Activated B cell treated with CpG ODN at 0.5 μM for 24 hours (primary cell): ENCODE data around the gene NLGN2. TPM values are rescaled to one million over a fixed set of nuclear protein-coding genes. Genes with fewer than 3 reads are reported as not detected.

ENCODE experiments used
- ATAC-seq: fragments of 200-7000 bp; cut with Tn5 transposase; one replicate; pipeline ENCODE4 v1.10.0; 2021; ENCODE audit warnings: low read depth, mild to moderate bottlenecking, moderate library complexity
- CTCF ChIA-PET: fragments of 350-600 bp; sonication (Branson Sonifier 250); formaldehyde crosslinking; loops from one replicate; lab custom pipeline; 2021; ENCODE audit warnings: antibody characterized with exemption; lab: Charles Lee
- POLR2A ChIA-PET: fragments of 350-600 bp; sonication (Branson Sonifier 250); formaldehyde crosslinking; loops from one replicate; lab custom pipeline; 2021; ENCODE audit warnings: antibody characterized with exemption; lab: Charles Lee
- DNase-seq: peaks from one replicate; pipeline ENCODE4 v3.0.0; 2022
- H3K27ac Mint-ChIP-seq: one replicate; pipeline ENCODE4 v1.8.0; 2020; ENCODE audit warnings: mixed read lengths
- H3K27me3 Mint-ChIP-seq: one replicate; pipeline ENCODE4 v1.8.0; 2021; ENCODE audit warnings: mixed read lengths
- H3K36me3 Mint-ChIP-seq: one replicate; pipeline ENCODE4 v1.8.0; 2021; ENCODE audit warnings: low read depth, mixed read lengths
- H3K4me1 Mint-ChIP-seq: one replicate; pipeline ENCODE4 v1.8.0; 2021; ENCODE audit warnings: mixed read lengths
- H3K4me3 Mint-ChIP-seq: one replicate; pipeline ENCODE4 v1.8.0; 2020; ENCODE audit warnings: mild to moderate bottlenecking, mixed read lengths
- H3K9me3 Mint-ChIP-seq: one replicate; pipeline ENCODE4 v1.8.0; 2020; ENCODE audit warnings: mixed read lengths
- intact Hi-C: fragments of 100-400 bp; cut with micrococcal nuclease; formaldehyde crosslinking; loops from one replicate; pipeline ENCODE4 v1.15.1; 2024
- total RNA-seq: library from RNA; stranded (reverse); gene quantifications from 2 replicates; pipeline ENCODE4 v1.2.3, GENCODE V29; 2022
- TF ChIP-seq, protein P1 (sequence below): fragments of 200-600 bp; IDR thresholded peaks from one replicate; pipeline ENCODE4 v1.8.0; 2022; ENCODE audit warnings: antibody characterized with exemption, mild to moderate bottlenecking

Gene NLGN2
- total RNA-seq, 1 donor from 2014 or later, result 1.1 TPM

DNA sequence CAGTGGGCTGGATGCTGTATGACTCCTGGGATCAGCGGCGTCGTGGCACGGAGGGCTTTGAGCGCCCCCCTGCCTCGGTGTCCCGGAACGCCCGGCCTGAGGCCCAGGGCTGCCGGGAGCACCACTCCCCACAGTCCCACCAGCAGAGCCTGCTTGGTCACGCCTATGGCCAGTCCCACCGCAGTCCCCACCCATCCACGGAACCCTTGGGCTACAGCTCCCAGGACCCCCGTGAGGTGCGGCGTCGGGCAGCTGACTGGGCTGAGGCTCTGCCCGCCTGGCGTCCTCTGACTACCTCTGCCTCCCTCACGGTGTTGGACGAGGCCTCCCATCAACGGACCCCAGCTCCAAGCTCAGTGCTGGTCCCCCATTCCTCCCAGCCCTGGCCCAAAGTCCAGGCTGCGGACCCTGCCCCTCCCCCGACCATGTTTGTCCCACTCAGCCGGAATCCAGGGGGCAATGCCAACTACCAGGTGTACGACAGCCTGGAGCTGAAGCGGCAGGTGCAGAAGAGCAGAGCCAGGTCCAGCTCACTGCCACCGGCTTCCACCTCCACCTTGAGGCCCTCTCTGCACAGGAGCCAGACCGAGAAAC lies 19.3 kb downstream of the NLGN2 start:
- H3K4me1 Mint-ChIP-seq, result no peaks in the 10 kb centered on the region
- intact Hi-C loops, result no loop called here
- no peak overlapping the region for H3K27ac Mint-ChIP-seq
- no peaks in the 10 kb centered on the region for H3K9me3 Mint-ChIP-seq
- ChIA-PET CTCF (no interaction called here), POLR2A (interaction anchor here (0.5 kb wide), 1 partner anchor 139 kb away, joined by 4 read pairs; no protein-coding TSS in a partner anchor)
- no peak overlapping the region for H3K4me3 Mint-ChIP-seq
- H3K36me3 Mint-ChIP-seq, result no peaks in the 10 kb centered on the region
- peaks cover 5% of the 10 kb centered on the region for H3K27me3 Mint-ChIP-seq
- TF ChIP-seq, protein P1, sequence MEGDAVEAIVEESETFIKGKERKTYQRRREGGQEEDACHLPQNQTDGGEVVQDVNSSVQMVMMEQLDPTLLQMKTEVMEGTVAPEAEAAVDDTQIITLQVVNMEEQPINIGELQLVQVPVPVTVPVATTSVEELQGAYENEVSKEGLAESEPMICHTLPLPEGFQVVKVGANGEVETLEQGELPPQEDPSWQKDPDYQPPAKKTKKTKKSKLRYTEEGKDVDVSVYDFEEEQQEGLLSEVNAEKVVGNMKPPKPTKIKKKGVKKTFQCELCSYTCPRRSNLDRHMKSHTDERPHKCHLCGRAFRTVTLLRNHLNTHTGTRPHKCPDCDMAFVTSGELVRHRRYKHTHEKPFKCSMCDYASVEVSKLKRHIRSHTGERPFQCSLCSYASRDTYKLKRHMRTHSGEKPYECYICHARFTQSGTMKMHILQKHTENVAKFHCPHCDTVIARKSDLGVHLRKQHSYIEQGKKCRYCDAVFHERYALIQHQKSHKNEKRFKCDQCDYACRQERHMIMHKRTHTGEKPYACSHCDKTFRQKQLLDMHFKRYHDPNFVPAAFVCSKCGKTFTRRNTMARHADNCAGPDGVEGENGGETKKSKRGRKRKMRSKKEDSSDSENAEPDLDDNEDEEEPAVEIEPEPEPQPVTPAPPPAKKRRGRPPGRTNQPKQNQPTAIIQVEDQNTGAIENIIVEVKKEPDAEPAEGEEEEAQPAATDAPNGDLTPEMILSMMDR, result no peak
- ATAC-seq (no peak), DNase-seq (no peak)

DNA sequence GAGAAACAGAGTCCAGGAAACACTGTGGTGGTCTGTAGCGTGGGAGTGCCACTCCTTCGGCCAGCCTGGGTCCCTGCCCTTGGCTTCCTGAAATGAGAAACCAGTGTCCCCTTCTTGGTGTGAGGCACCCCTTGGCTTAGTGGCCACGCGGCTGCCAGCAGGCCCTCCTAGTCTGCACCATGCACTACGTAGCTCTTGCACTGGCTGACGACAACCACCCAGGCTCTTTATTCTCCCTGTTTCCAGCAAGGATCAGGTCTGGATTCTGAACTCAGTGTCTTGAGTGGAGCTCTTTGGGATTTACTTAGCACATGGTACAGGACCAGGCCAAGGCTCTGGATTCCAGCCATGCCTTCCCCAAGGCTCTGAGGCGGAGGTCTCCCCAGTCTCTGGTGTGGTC lies 19.9 kb downstream of the NLGN2 start:
- Mint-ChIP-seq H3K4me3 (no peak overlapping the region), H3K27ac (no peak overlapping the region), H3K36me3 (no peaks in the 10 kb centered on the region), H3K4me1 (no peaks in the 10 kb centered on the region), H3K9me3 (no peaks in the 10 kb centered on the region), H3K27me3 (peaks cover 5% of the 10 kb centered on the region)
- intact Hi-C loops, result no loop called here
- POLR2A ChIA-PET, result interaction anchor here (0.5 kb wide), 1 partner anchor 138 kb away, joined by 4 read pairs; no protein-coding TSS in a partner anchor
- ATAC-seq (no peak), DNase-seq (no peak)
- TF ChIP-seq, protein P1, result no peak
- CTCF ChIA-PET, result no interaction called here

DNA sequence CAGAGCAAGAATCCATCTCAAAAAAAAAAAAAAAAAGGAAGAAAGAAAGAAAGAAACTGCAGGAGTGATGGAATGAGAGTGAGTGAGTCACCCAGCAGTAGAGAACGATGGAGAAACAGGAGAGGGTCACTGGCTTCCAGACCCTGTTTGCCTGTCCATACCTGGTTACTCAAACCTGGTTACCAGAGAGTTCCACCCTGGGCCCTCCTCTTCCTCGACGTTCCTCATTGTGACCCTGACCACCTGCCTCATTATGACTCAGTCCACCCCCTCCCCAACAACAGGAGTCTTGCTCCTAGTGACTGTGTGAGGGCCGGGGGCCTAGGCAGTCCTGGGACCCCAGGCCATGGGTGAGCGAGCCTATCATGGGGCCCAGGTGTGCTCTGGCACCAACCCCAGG lies 20.9 kb downstream of the NLGN2 start, which contains the start of gene SPEM3:
Gene SPEM3, plus strand, starts transcription at position 301 of the 400 bp plus-strand sequence. Its CDS starts 46 bp downstream, at position 347.
- no peaks in the 10 kb centered on the region for H3K9me3 Mint-ChIP-seq
- no peak within 1 kb of the TSS for H3K27ac Mint-ChIP-seq
- TF ChIP-seq, protein P1, result no peak
- H3K36me3 Mint-ChIP-seq, result no peaks in the 10 kb centered on the region
- intact Hi-C loops, result no loop called here
- H3K4me3 Mint-ChIP-seq, result no peak within 1 kb of the TSS
- ATAC-seq (no peak), DNase-seq (no peak)
- peaks cover 5% of the 10 kb centered on the region for H3K27me3 Mint-ChIP-seq
- POLR2A ChIA-PET, result interaction anchor here (0.6 kb wide), 1 partner anchor 378 kb away, joined by 9 read pairs; no protein-coding TSS in a partner anchor
- no peaks in the 10 kb centered on the region for H3K4me1 Mint-ChIP-seq
- CTCF ChIA-PET, result no interaction called here

DNA sequence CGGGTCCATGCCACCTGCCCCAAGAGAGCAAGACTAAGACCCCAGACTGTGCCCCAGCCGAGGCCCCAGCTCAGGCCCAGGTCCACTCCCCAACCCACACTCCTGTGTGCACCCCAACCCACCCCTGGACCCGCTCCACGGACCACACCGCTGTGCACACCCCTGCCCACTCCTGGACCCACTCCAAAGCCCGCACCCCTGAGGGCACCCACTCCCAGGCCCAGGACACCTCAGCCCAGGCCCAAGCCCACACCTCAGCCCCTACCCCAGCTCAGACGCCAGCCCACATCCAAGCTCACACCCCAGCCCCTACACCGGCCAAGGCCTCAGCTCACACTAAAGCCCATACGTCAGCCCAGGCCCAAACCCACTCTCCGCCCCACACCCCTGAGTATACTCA lies 22.1 kb downstream of the NLGN2 start:
- ATAC-seq (no peak), DNase-seq (no peak)
- Mint-ChIP-seq H3K36me3 (no peaks in the 10 kb centered on the region), H3K27me3 (peaks cover 5% of the 10 kb centered on the region), H3K27ac (no peak overlapping the region), H3K9me3 (no peaks in the 10 kb centered on the region), H3K4me3 (no peak overlapping the region), H3K4me1 (no peaks in the 10 kb centered on the region)
- ChIA-PET CTCF (no interaction called here), POLR2A (no interaction called here)
- intact Hi-C loops, result no loop called here
- TF ChIP-seq, protein P1, result no peak

DNA sequence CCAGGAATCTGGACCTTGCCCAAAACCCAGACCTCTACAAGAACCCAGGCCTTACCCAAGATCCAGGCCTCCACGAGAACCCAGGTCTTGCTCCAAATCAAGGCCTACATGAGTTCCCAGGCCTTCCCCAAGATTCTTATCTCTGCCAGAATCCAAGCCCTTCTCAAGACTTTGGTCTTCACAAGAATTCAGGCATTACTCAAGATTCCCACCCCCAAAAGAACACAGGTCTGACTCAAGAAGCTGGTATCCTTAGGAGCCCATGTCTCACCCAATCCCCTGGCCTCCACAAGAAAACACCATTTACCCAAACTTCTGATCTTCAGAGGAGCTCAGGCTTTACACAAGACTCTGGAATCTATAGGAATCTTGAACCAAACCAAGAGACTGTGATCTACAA lies 23.6 kb downstream of the NLGN2 start:
- no peaks in the 10 kb centered on the region for H3K9me3 Mint-ChIP-seq
- intact Hi-C loops, result no loop called here
- no peak overlapping the region for H3K27ac Mint-ChIP-seq
- H3K4me1 Mint-ChIP-seq, result peaks cover 11% of the 10 kb centered on the region
- POLR2A ChIA-PET, result no interaction called here
- TF ChIP-seq, protein P1, result no peak
- DNase-seq, result no peak
- CTCF ChIA-PET, result interaction anchor here (0.8 kb wide), 1 partner anchor 151 kb away, joined by 3 read pairs; no protein-coding TSS in a partner anchor
- peaks cover under 1% of the 10 kb centered on the region for H3K27me3 Mint-ChIP-seq
- no peak overlapping the region for H3K4me3 Mint-ChIP-seq
- no peak for ATAC-seq
- peaks cover 1% of the 10 kb centered on the region for H3K36me3 Mint-ChIP-seq
